Mesangial cell (primary cell): ENCODE measurements around the gene DUSP6. TPM values are rescaled to one million over a fixed set of nuclear protein-coding genes. Genes with fewer than 3 reads are reported as not detected.

ENCODE experiments used
- total RNA-seq: library from RNA; depleted of rRNA; stranded (reverse); fragments of >200 nt; gene quantifications from 2 replicates; pipeline ENCODE4 v1.2.3, GENCODE V29; 2015

The DUSP6 gene, protein sequence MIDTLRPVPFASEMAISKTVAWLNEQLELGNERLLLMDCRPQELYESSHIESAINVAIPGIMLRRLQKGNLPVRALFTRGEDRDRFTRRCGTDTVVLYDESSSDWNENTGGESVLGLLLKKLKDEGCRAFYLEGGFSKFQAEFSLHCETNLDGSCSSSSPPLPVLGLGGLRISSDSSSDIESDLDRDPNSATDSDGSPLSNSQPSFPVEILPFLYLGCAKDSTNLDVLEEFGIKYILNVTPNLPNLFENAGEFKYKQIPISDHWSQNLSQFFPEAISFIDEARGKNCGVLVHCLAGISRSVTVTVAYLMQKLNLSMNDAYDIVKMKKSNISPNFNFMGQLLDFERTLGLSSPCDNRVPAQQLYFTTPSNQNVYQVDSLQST
- 41.8 and 56.7 TPM in 2 replicates for total RNA-seq

GRCh38 chr12:89352492-89353187 lies at the start of gene DUSP6:
Gene DUSP6 (minus strand): TSS chr12:89352501. CDS start chr12:89352039, 462 bp downstream.

Other genes with a start within 250 kb of the DUSP6 start
- 3.7 and 4.8 TPM in 2 replicates for gene GALNT4, start 172.3 kb upstream of the DUSP6 start, total RNA-seq
- 9.9 and 10.4 TPM in 2 replicates for gene POC1B, start 173.5 kb upstream of the DUSP6 start, total RNA-seq